ENCODE measurements around the gene C3orf62. TPM values are rescaled to one million over a fixed set of nuclear protein-coding genes. Genes with fewer than 3 reads are reported as not detected.

The C3orf62 gene
- polyA plus RNA-seq, 1 of the 3 experiments (the other 2 are of a cell fraction): 4.2 TPM

- H3K9me3 ChIP-seq: no peaks in the 10 kb centered on the region
- H3K4me3 ChIP-seq (ENCODE audit: low read depth in 2 of 2, low read length in 1 of 2): no peak overlapping the region
- H3K27me3 ChIP-seq (ENCODE audit: insufficient read depth): no peaks in the 10 kb centered on the region
- POLR2A ChIA-PET: no interaction called here
- CTCF ChIA-PET: no interaction called here
- TF ChIP-seq NFIC (IDR thresholded peaks at IDR 0.05; ENCODE audit: borderline replicate concordance) (no peak), USF1 (IDR thresholded peaks at IDR 0.05; ENCODE audit: borderline replicate concordance, low read depth) (no peak), EZH2phosphoT487 (IDR thresholded peaks at IDR 0.05; ENCODE audit: borderline replicate concordance, low read depth) (no peak), REST (IDR thresholded peaks at IDR 0.05; ENCODE audit: low read depth, low read length) (no peak), GATA2 (CRISPR knock-in tag; IDR thresholded peaks at IDR 0.05) (no peak)
- no peaks in the 10 kb centered on the region for H3K9me2 ChIP-seq
- no peaks in the 10 kb centered on the region for H3K4me1 ChIP-seq (ENCODE audit: control insufficient read depth in 1 of 2, insufficient read depth in 2 of 2, low read depth in 1 of 2, low read length in 1 of 2)
- H3K79me2 ChIP-seq (ENCODE audit: insufficient read depth): no peaks in the 10 kb centered on the region
- no peak overlapping the region for H3K27ac ChIP-seq (ENCODE audit: low read depth in 2 of 2, low read length in 1 of 2)
- no peak overlapping the region for H3K4me2 ChIP-seq
- H4K20me1 ChIP-seq (ENCODE audit: insufficient read depth): no peaks in the 10 kb centered on the region
- no peak for DNase-seq
- no peak overlapping the region for H3K9ac ChIP-seq
- H3F3A ChIP-seq (replicated peaks; ENCODE audit: insufficient read depth): no peaks in the 10 kb centered on the region
- WGBS (ENCODE audit: low lambda C conversion rate): 84% methylated on average over 5 of the region's 5 CpGs
- no peaks in the 10 kb centered on the region for H3K36me3 ChIP-seq (replicated peaks in 1 of 2; ENCODE audit: control insufficient read depth in 1 of 2, insufficient read depth in 2 of 2, low read length in 1 of 2)
- H2AFZ ChIP-seq (ENCODE audit: low read depth): no peak overlapping the region
These were observed 16.2 kb downstream of the C3orf62 start for GRCh38 chr3:49260806-49261324.

- no peak overlapping the region for H3K4me2 ChIP-seq
- H2AFZ ChIP-seq (ENCODE audit: low read depth): no peak overlapping the region
- no peak for DNase-seq
- no peaks in the 10 kb centered on the region for H3K9me3 ChIP-seq
- H3K4me1 ChIP-seq (ENCODE audit: control insufficient read depth in 1 of 2, insufficient read depth in 2 of 2, low read depth in 1 of 2, low read length in 1 of 2): no peaks in the 10 kb centered on the region
- no peaks in the 10 kb centered on the region for H3K36me3 ChIP-seq (replicated peaks in 1 of 2; ENCODE audit: control insufficient read depth in 1 of 2, insufficient read depth in 2 of 2, low read length in 1 of 2)
- TF ChIP-seq FOSL2 (IDR thresholded peaks at IDR 0.05; ENCODE audit: borderline replicate concordance, low read depth) (no peak), IRF3 (IDR thresholded peaks at IDR 0.05; ENCODE audit: low read depth, low read length) (no peak), SMC3 (IDR thresholded peaks at IDR 0.05; ENCODE audit: low read depth, low read length) (no peak), MAX (IDR thresholded peaks at IDR 0.05; ENCODE audit: low read depth) (no peak), TAF1 (IDR thresholded peaks at IDR 0.05; ENCODE audit: borderline replicate concordance, low read depth, low read length) (no peak), FOXJ3 (CRISPR knock-in tag; IDR thresholded peaks at IDR 0.05) (no peak), JUND (IDR thresholded peaks at IDR 0.05) (no peak), TCF12 (IDR thresholded peaks at IDR 0.05) (no peak), POLR2AphosphoS5 (IDR thresholded peaks at IDR 0.05; ENCODE audit: low read depth, low read length) (no peak), EZH2phosphoT487 (IDR thresholded peaks at IDR 0.05; ENCODE audit: borderline replicate concordance, low read depth) (no peak), RAD21 (IDR thresholded peaks at IDR 0.05; ENCODE audit: low read length) (no peak), RFX5 (IDR thresholded peaks at IDR 0.05; ENCODE audit: low read length) (no peak), FOXM1 (IDR thresholded peaks at IDR 0.05; ENCODE audit: low read depth) (no peak), CTCF (IDR thresholded peaks at IDR 0.05) (no peak), SIN3A (IDR thresholded peaks at IDR 0.05; ENCODE audit: borderline replicate concordance, low read depth, low read length) (no peak)
- H3K27me3 ChIP-seq (ENCODE audit: insufficient read depth): no peaks in the 10 kb centered on the region
- no peaks in the 10 kb centered on the region for H4K20me1 ChIP-seq (ENCODE audit: insufficient read depth)
- H3K9me2 ChIP-seq: no peaks in the 10 kb centered on the region
- H3F3A ChIP-seq (replicated peaks; ENCODE audit: insufficient read depth): no peaks in the 10 kb centered on the region
- no peak overlapping the region for H3K4me3 ChIP-seq (ENCODE audit: low read depth in 2 of 2, low read length in 1 of 2)
- no peak overlapping the region for H3K27ac ChIP-seq (ENCODE audit: low read depth in 2 of 2, low read length in 1 of 2)
- H3K79me2 ChIP-seq (ENCODE audit: insufficient read depth): no peaks in the 10 kb centered on the region
- 72% methylated on average over 3 of the region's 3 CpGs for WGBS (ENCODE audit: low lambda C conversion rate)
- POLR2A ChIA-PET: no interaction called here
- H3K9ac ChIP-seq: no peak overlapping the region
- CTCF ChIA-PET: no interaction called here
These were observed 19.8 kb downstream of the C3orf62 start for GRCh38 chr3:49257187-49257586.

All from SK-N-SH (cell line).